IMR-90 (cell line): Measurements from ENCODE around the gene TBC1D9. TPM values are rescaled to one million over a fixed set of nuclear protein-coding genes. Genes with fewer than 3 reads are reported as not detected.

Experiments
- ATAC-seq: fragments of 200-7000 bp; cut with Tn5 transposase; 2 replicates; pipeline ENCODE4 v1.9.1; 2020; ENCODE audit warnings: low read depth, mild to moderate bottlenecking, moderate library complexity
- BruUV-seq: library from RNA; stranded (reverse); fragments of 400-500 nt; replicated peaks from 2 replicates; lab custom pipeline; 2021; lab: Mats Ljungman, UMichigan
- CTCF ChIA-PET: fragments of 300-600 bp; formaldehyde crosslinking; extraction: SDS; loops from one replicate; lab custom pipeline; 2021; ENCODE audit warnings: antibody characterized with exemption; lab: Yijun Ruan, JAX
- POLR2A ChIA-PET: fragments of 300-600 bp; sonication (Branson Sonifier 250); formaldehyde crosslinking; loops from one replicate; lab custom pipeline; 2022; ENCODE audit warnings: antibody characterized with exemption; ENCODE audit not compliant: unreplicated experiment; lab: Charles Lee
- DNase-seq: peaks from one replicate; pipeline ENCODE4 v3.0.0; 2013
- H2AFZ ChIP-seq: replicated peaks from 2 replicates; pipeline ENCODE3; 2013; ENCODE audit warnings: low read length, mild to moderate bottlenecking; ENCODE audit not compliant: poor library complexity
- H2AK5ac ChIP-seq: 2 replicates; pipeline ENCODE4 v1.6.1; 2013; ENCODE audit warnings: low read depth, low read length, inconsistent platforms
- H2AK9ac ChIP-seq: replicated peaks from 2 replicates; pipeline ENCODE3; 2013; ENCODE audit warnings: mild to moderate bottlenecking, low read depth, low read length, moderate library complexity; ENCODE audit not compliant: poor library complexity
- H2BK120ac ChIP-seq: 2 replicates; pipeline ENCODE4 v1.6.1; 2013; ENCODE audit warnings: low read depth, low read length, inconsistent platforms
- H2BK15ac ChIP-seq: 3 replicates; pipeline ENCODE4 v1.6.1; 2013; ENCODE audit warnings: low read depth, low read length, inconsistent platforms
- H2BK20ac ChIP-seq: 2 replicates; pipeline ENCODE4 v1.6.1; 2013; ENCODE audit warnings: low read depth, mild to moderate bottlenecking, inconsistent platforms, low read length, moderate library complexity
- H2BK5ac ChIP-seq: 2 replicates; pipeline ENCODE4 v1.6.1; 2013; ENCODE audit warnings: mild to moderate bottlenecking, low read depth, low read length, inconsistent platforms; ENCODE audit not compliant: poor library complexity, severe bottlenecking
- H3K14ac ChIP-seq: replicated peaks from 2 replicates; pipeline ENCODE4 v1.6.1; 2013; ENCODE audit warnings: low read depth, low read length, inconsistent platforms
- H3K18ac ChIP-seq: 2 replicates; pipeline ENCODE4 v1.6.1; 2013; ENCODE audit warnings: low read depth, low read length, control low read depth
- H3K23ac ChIP-seq: 2 replicates; pipeline ENCODE4 v1.6.1; 2013; ENCODE audit warnings: low read depth, low read length, inconsistent platforms
- H3K27ac ChIP-seq: 2 replicates; pipeline ENCODE4 v1.5.1; 2013; ENCODE audit warnings: mild to moderate bottlenecking, control low read depth, low read length; ENCODE audit not compliant: insufficient read depth
- H3K27me3 ChIP-seq: 2 replicates; pipeline ENCODE4 v1.6.1; 2013; ENCODE audit warnings: low read length; ENCODE audit not compliant: control insufficient read depth, insufficient read depth
- H3K36me3 ChIP-seq: 2 replicates; pipeline ENCODE4 v1.6.1; 2013; ENCODE audit warnings: low read length, mixed read lengths; ENCODE audit not compliant: control insufficient read depth, insufficient read depth
- H3K4ac ChIP-seq: 2 replicates; pipeline ENCODE4 v1.6.1; 2013; ENCODE audit warnings: low read depth, low read length, inconsistent platforms
- H3K4me1 ChIP-seq: 2 replicates; pipeline ENCODE4 v1.6.1; 2013; ENCODE audit warnings: low read length, mixed read lengths; ENCODE audit not compliant: control insufficient read depth, insufficient read depth
- H3K4me2 ChIP-seq: 2 replicates; pipeline ENCODE4 v1.6.1; 2013; ENCODE audit warnings: low read depth, mild to moderate bottlenecking, control low read depth, low read length, moderate library complexity
- H3K4me3 ChIP-seq: 2 replicates; pipeline ENCODE4 v1.5.1; 2013; ENCODE audit warnings: low read depth, mild to moderate bottlenecking, control low read depth, low read length, moderate library complexity; ENCODE audit not compliant: insufficient read depth
- H3K56ac ChIP-seq: 2 replicates; pipeline ENCODE4 v1.6.1; 2013; ENCODE audit warnings: low read length, inconsistent platforms; ENCODE audit not compliant: insufficient read depth; ENCODE audit errors: extremely low read depth
- H3K79me1 ChIP-seq, 2 experiments: 2 replicates each; pipeline ENCODE4 v1.6.1; 2013; ENCODE audit warnings: low read length in 2 of 2, inconsistent platforms in 1 of 2, low read depth in 1 of 2
- H3K9ac ChIP-seq: 2 replicates; pipeline ENCODE4 v1.6.1; 2013; ENCODE audit warnings: low read depth, low read length, control low read depth
- H3K9me1 ChIP-seq: 2 replicates; pipeline ENCODE4 v1.6.1; 2013; ENCODE audit warnings: low read length, inconsistent platforms; ENCODE audit not compliant: insufficient read depth
- H3K9me3 ChIP-seq: 2 replicates; pipeline ENCODE4 v1.6.1; 2013; ENCODE audit warnings: low read length; ENCODE audit not compliant: control insufficient read depth, insufficient read depth
- H4K20me1 ChIP-seq: 2 replicates; pipeline ENCODE4 v1.6.1; 2013; ENCODE audit warnings: low read length, inconsistent platforms; ENCODE audit not compliant: insufficient read depth
- H4K5ac ChIP-seq: 2 replicates; pipeline ENCODE4 v1.6.1; 2013; ENCODE audit warnings: mild to moderate bottlenecking, low read depth, low read length, control low read depth
- H4K8ac ChIP-seq, 2 experiments: 2 replicates each; pipeline ENCODE4 v1.6.1; 2013; ENCODE audit warnings: low read depth in 2 of 2, low read length in 2 of 2, control low read depth in 1 of 2, inconsistent platforms in 1 of 2
- H4K91ac ChIP-seq: 2 replicates; pipeline ENCODE4 v1.6.1; 2013; ENCODE audit warnings: low read depth, low read length, inconsistent platforms; ENCODE audit not compliant: insufficient read depth
- BHLHE40 ChIP-seq: fragments of 150-350 bp; IDR thresholded peaks from 2 replicates; pipeline ENCODE4 v1.6.1; 2016; ENCODE audit warnings: mild to moderate bottlenecking, low read depth, low read length
- CEBPB ChIP-seq: IDR thresholded peaks from 2 replicates; pipeline ENCODE4 v1.6.1; 2012; ENCODE audit warnings: low read depth, low read length, improper control_type of control experiment
- CHD1 ChIP-seq: IDR thresholded peaks from 2 replicates; pipeline ENCODE4 v1.6.1; 2012; ENCODE audit warnings: low read depth, low read length, improper control_type of control experiment
- CTCF ChIP-seq: conservative IDR thresholded peaks from 2 replicates; pipeline ENCODE4 v1.5.1; 2012; ENCODE audit warnings: mild to moderate bottlenecking, low read depth, low read length, improper control_type of control experiment
- ELK1 ChIP-seq: fragments of 150-350 bp; IDR thresholded peaks from 2 replicates; pipeline ENCODE4 v1.6.1; 2016; ENCODE audit warnings: low read depth, mild to moderate bottlenecking, low read length, moderate library complexity, borderline replicate concordance
- FOS ChIP-seq: fragments of 150-350 bp; IDR thresholded peaks from 2 replicates; pipeline ENCODE4 v1.6.1; 2016; ENCODE audit warnings: low read depth, low read length
- MAFK ChIP-seq: IDR thresholded peaks from 2 replicates; pipeline ENCODE4 v1.6.1; 2012; ENCODE audit warnings: low read depth, low read length, improper control_type of control experiment
- MAZ ChIP-seq: IDR thresholded peaks from 2 replicates; pipeline ENCODE4 v1.6.1; 2012; ENCODE audit warnings: low read depth, mild to moderate bottlenecking, low read length, improper control_type of control experiment, moderate library complexity, borderline replicate concordance
- MXI1 ChIP-seq: IDR thresholded peaks from 2 replicates; pipeline ENCODE4 v1.6.1; 2012; ENCODE audit warnings: low read depth, mild to moderate bottlenecking, low read length, moderate library complexity, borderline replicate concordance
- NFE2L2 ChIP-seq: fragments of 150-350 bp; IDR thresholded peaks from 2 replicates; pipeline ENCODE4 v1.6.1; 2016; ENCODE audit warnings: low read depth, mild to moderate bottlenecking, low read length
- POLR2A ChIP-seq: IDR thresholded peaks from 2 replicates; pipeline ENCODE4 v1.6.1; 2012; ENCODE audit warnings: mild to moderate bottlenecking, low read depth, low read length
- RAD21 ChIP-seq: IDR thresholded peaks from 2 replicates; pipeline ENCODE4 v1.6.1; 2012; ENCODE audit warnings: low read length, improper control_type of control experiment
- RCOR1 ChIP-seq: IDR thresholded peaks from 2 replicates; pipeline ENCODE4 v1.6.1; 2012; ENCODE audit warnings: mild to moderate bottlenecking, low read length, improper control_type of control experiment; ENCODE audit not compliant: insufficient replicate concordance
- RFX5 ChIP-seq: IDR thresholded peaks from 2 replicates; pipeline ENCODE4 v1.8.0; 2012; ENCODE audit warnings: low read depth, mild to moderate bottlenecking, low read length, moderate library complexity
- SMC3 ChIP-seq: fragments of 150-350 bp; IDR thresholded peaks from 2 replicates; pipeline ENCODE4 v1.6.1; 2016; ENCODE audit warnings: low read depth, mild to moderate bottlenecking, antibody characterized with exemption, low read length, moderate library complexity
- USF2 ChIP-seq: fragments of 150-350 bp; IDR thresholded peaks from 2 replicates; pipeline ENCODE4 v1.6.1; 2017; ENCODE audit warnings: mild to moderate bottlenecking, antibody characterized with exemption, low read length, low read depth
- dilution Hi-C: fragments of 300-500 bp; cut with HindIII; formaldehyde crosslinking; loops from one replicate; pipeline ENCODE4 v1.14.3; 2018; ENCODE audit warnings: low sequenced_read_pairs; ENCODE audit not compliant: unreplicated experiment
- in situ Hi-C: fragments of 300-500 bp; cut with MboI; formaldehyde crosslinking; loops from 3 replicates; pipeline ENCODE4 v1.14.3; 2019; ENCODE audit warnings: low sequenced_read_pairs, inconsistent platforms, mixed read lengths
- intact Hi-C: fragments of 100-400 bp; cut with micrococcal nuclease; formaldehyde crosslinking; loops from 2 replicates; pipeline ENCODE4 v1.10.0; 2022
- polyA plus RNA-seq, 3 experiments: library from polyadenylated mRNA; depleted of rRNA; stranded (reverse); fragments of >200 nt; gene quantifications; 2 replicates each; pipeline ENCODE4 v1.2.3, GENCODE V29; 2012; ENCODE audit warnings: low replicate concordance in 1 of 3
- total RNA-seq: library from RNA; depleted of rRNA; stranded (reverse); fragments of >200 nt; gene quantifications from 2 replicates; pipeline ENCODE4 v1.2.3, GENCODE V29; 2012

The TBC1D9 gene
- total and polyA plus RNA-seq, 2 of the 4 experiments (the other 2 are of a cell fraction): 11.7 to 15.2 TPM

GRCh38 chr4:140752291-140753068 is 3.7 kb downstream of the TBC1D9 start:
- Histone ChIP-seq H3K4me3 (no peak overlapping the region), H3K4me2 (no peak overlapping the region), H4K91ac (no peak overlapping the region), H3K9ac (no peak overlapping the region), H3K4ac (no peak overlapping the region), H2BK20ac (no peak overlapping the region), H3K9me3 (peaks cover 2% of the 10 kb centered on the region; the same call in 1 of the 2 replicates), H3K27me3 (no peaks in the 10 kb centered on the region), H3K27ac (no peak overlapping the region), H4K8ac (no peak overlapping the region), H3K23ac (no peak overlapping the region), H2AK9ac (no peak overlapping the region), H2BK15ac (no peak overlapping the region), H4K5ac (no peak overlapping the region), H3K14ac (no peak overlapping the region), H2AK5ac (no peak overlapping the region), H3K4me1 (no peaks in the 10 kb centered on the region), H4K20me1 (no peaks in the 10 kb centered on the region), H3K9me1 (no peaks in the 10 kb centered on the region; the same call in 1 of the 2 replicates), H2BK5ac (no peak overlapping the region), H2BK120ac (no peak overlapping the region), H3K79me1 (peaks cover 2 to 7% of the 10 kb centered on the region in 2 experiments; a peak in 2 of 4 replicates), H3K18ac (no peak overlapping the region), H3K36me3 (no peaks in the 10 kb centered on the region), H2AFZ (no peak overlapping the region), H3K56ac (no peak overlapping the region)
- ATAC-seq (no peak), DNase-seq (no peak)
- dilution Hi-C loops: no loop called here
- BruUV-seq: no TSS peak
- intact Hi-C loops: loop anchor here (5.0 kb wide), 1 partner anchor 380 kb away; the partner anchor contains the start of gene RNF150
- in situ Hi-C loops: no loop called here
- ChIA-PET CTCF (no interaction called here), POLR2A (no interaction called here)
- TF ChIP-seq RCOR1 (no peak), MAZ (no peak), RFX5 (no peak), FOS (no peak), POLR2A (no peak), BHLHE40 (no peak), MAFK (no peak), ELK1 (no peak), CEBPB (no peak), USF2 (no peak), NFE2L2 (no peak), SMC3 (no peak), RAD21 (no peak), CTCF (no peak), CHD1 (no peak), MXI1 (no peak)
